GM23338 (cell line): ENCODE data around the gene NDUFB8.

Experiments used
- CREB1 ChIP-seq: fragments of 250-450 bp; sonication (Bioruptor Pico); IDR thresholded peaks from 2 replicates; pipeline ENCODE4 v1.5.0; 2020; ENCODE audit warnings: low read depth, mild to moderate bottlenecking, moderate library complexity
- EZH2 ChIP-seq: fragments of 200-600 bp; sonication (generic); IDR thresholded peaks from one replicate; pipeline ENCODE4 v1.8.0; 2017; ENCODE audit warnings: antibody characterized with exemption, mild to moderate bottlenecking, low read depth; ENCODE audit not compliant: unreplicated experiment
- EZH2phosphoT487 ChIP-seq: fragments of 200-600 bp; sonication (generic); IDR thresholded peaks from one replicate; pipeline ENCODE4 v1.8.1; 2018; ENCODE audit warnings: antibody characterized with exemption; ENCODE audit not compliant: unreplicated experiment
- JUNB ChIP-seq: IDR thresholded peaks from one replicate; pipeline ENCODE4 v1.6.1; 2016; ENCODE audit warnings: antibody characterized with exemption; ENCODE audit not compliant: unreplicated experiment
- NANOG ChIP-seq: IDR thresholded peaks from 2 replicates; pipeline ENCODE4 v1.6.1; 2016; ENCODE audit warnings: antibody characterized with exemption, borderline replicate concordance
- POLR2AphosphoS5 ChIP-seq: IDR thresholded peaks from 2 replicates; pipeline ENCODE4 v1.6.1; 2016; ENCODE audit warnings: antibody characterized with exemption, low read depth
- STAT1 ChIP-seq: IDR thresholded peaks from one replicate; pipeline ENCODE4 v1.6.1; 2016; ENCODE audit warnings: antibody characterized with exemption; ENCODE audit not compliant: unreplicated experiment
- ZNF331 ChIP-seq: fragments of 250-450 bp; sonication (Bioruptor Pico); IDR thresholded peaks from 2 replicates; pipeline ENCODE4 v1.5.0; 2020; ENCODE audit warnings: low read depth, mild to moderate bottlenecking, moderate library complexity
- TF ChIP-seq, protein P1 (sequence below), 2 experiments: fragments of 200-600 bp in 1 of 2; sonication (generic) in 1 of 2; conservative IDR thresholded peaks; 2 replicates each; pipeline versions ENCODE4 v1.5.1 to v1.6.1; 2016 to 2017; ENCODE audit warnings: antibody characterized with exemption in 2 of 2, low read depth in 2 of 2, mild to moderate bottlenecking in 2 of 2, moderate library complexity in 1 of 2
- TF ChIP-seq, protein P2 (sequence below): IDR thresholded peaks from one replicate; pipeline ENCODE4 v1.6.1; 2018; ENCODE audit warnings: antibody characterized with exemption; ENCODE audit not compliant: unreplicated experiment
- TF ChIP-seq, protein P3 (sequence below): fragments of 250-450 bp; sonication (Bioruptor Pico); IDR thresholded peaks from 2 replicates; pipeline ENCODE4 v1.5.0; 2020; ENCODE audit warnings: mild to moderate bottlenecking, moderate library complexity
- TF ChIP-seq, protein P4 (sequence below): IDR thresholded peaks from 2 replicates; pipeline ENCODE4 v1.6.1; 2016; ENCODE audit warnings: antibody characterized with exemption

DNA sequence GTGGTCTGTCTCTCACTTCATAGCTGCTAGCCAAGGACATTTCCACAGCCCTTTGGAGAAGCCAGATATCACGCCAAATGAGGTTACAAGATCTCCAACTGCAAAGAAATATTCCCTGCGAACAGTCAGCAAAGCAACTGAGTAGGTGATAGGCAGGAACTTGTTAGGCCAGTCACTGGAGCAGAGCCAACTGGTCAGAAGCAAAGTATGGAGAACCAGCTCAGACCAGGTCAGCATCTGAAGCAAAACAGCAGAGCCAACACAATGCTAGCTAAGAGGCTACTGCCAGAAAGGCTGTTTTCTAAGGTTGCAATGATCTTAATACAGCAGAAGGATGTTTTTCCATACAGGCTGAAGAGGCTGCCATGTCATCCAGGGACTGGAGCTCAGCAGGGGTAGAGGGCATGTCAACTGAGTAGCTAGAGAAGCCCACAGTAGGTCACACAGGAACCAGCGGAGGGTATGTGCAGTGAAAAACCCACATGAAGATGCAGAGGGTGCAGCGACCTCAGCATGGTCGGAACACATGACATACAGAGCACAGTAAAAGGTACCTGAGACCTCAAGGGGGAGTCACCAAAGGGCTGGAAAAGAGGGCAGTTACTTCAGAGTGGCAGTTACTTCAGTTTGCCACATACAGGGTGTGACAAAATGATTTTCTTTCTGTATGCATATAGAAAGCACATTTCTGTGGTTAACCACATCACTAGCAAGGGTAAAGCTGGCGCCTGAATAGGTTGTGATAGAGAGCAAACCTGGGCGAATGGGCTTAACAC, 18.9 kb downstream of the NDUFB8 start:
- TF ChIP-seq, protein P1, sequence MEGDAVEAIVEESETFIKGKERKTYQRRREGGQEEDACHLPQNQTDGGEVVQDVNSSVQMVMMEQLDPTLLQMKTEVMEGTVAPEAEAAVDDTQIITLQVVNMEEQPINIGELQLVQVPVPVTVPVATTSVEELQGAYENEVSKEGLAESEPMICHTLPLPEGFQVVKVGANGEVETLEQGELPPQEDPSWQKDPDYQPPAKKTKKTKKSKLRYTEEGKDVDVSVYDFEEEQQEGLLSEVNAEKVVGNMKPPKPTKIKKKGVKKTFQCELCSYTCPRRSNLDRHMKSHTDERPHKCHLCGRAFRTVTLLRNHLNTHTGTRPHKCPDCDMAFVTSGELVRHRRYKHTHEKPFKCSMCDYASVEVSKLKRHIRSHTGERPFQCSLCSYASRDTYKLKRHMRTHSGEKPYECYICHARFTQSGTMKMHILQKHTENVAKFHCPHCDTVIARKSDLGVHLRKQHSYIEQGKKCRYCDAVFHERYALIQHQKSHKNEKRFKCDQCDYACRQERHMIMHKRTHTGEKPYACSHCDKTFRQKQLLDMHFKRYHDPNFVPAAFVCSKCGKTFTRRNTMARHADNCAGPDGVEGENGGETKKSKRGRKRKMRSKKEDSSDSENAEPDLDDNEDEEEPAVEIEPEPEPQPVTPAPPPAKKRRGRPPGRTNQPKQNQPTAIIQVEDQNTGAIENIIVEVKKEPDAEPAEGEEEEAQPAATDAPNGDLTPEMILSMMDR (conservative IDR thresholded peaks at IDR 0.05; ENCODE audit: low read depth in 2 of 2) = no peak
- TF ChIP-seq, protein P2, sequence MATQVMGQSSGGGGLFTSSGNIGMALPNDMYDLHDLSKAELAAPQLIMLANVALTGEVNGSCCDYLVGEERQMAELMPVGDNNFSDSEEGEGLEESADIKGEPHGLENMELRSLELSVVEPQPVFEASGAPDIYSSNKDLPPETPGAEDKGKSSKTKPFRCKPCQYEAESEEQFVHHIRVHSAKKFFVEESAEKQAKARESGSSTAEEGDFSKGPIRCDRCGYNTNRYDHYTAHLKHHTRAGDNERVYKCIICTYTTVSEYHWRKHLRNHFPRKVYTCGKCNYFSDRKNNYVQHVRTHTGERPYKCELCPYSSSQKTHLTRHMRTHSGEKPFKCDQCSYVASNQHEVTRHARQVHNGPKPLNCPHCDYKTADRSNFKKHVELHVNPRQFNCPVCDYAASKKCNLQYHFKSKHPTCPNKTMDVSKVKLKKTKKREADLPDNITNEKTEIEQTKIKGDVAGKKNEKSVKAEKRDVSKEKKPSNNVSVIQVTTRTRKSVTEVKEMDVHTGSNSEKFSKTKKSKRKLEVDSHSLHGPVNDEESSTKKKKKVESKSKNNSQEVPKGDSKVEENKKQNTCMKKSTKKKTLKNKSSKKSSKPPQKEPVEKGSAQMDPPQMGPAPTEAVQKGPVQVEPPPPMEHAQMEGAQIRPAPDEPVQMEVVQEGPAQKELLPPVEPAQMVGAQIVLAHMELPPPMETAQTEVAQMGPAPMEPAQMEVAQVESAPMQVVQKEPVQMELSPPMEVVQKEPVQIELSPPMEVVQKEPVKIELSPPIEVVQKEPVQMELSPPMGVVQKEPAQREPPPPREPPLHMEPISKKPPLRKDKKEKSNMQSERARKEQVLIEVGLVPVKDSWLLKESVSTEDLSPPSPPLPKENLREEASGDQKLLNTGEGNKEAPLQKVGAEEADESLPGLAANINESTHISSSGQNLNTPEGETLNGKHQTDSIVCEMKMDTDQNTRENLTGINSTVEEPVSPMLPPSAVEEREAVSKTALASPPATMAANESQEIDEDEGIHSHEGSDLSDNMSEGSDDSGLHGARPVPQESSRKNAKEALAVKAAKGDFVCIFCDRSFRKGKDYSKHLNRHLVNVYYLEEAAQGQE = no peak
- TF ChIP-seq CREB1 (no peak), POLR2AphosphoS5 (no peak), EZH2phosphoT487 (no peak), EZH2 (no peak), JUNB (no peak), STAT1 (no peak), ZNF331 (CRISPR knock-in tag) (no peak), NANOG (no peak)
- TF ChIP-seq, protein P3, sequence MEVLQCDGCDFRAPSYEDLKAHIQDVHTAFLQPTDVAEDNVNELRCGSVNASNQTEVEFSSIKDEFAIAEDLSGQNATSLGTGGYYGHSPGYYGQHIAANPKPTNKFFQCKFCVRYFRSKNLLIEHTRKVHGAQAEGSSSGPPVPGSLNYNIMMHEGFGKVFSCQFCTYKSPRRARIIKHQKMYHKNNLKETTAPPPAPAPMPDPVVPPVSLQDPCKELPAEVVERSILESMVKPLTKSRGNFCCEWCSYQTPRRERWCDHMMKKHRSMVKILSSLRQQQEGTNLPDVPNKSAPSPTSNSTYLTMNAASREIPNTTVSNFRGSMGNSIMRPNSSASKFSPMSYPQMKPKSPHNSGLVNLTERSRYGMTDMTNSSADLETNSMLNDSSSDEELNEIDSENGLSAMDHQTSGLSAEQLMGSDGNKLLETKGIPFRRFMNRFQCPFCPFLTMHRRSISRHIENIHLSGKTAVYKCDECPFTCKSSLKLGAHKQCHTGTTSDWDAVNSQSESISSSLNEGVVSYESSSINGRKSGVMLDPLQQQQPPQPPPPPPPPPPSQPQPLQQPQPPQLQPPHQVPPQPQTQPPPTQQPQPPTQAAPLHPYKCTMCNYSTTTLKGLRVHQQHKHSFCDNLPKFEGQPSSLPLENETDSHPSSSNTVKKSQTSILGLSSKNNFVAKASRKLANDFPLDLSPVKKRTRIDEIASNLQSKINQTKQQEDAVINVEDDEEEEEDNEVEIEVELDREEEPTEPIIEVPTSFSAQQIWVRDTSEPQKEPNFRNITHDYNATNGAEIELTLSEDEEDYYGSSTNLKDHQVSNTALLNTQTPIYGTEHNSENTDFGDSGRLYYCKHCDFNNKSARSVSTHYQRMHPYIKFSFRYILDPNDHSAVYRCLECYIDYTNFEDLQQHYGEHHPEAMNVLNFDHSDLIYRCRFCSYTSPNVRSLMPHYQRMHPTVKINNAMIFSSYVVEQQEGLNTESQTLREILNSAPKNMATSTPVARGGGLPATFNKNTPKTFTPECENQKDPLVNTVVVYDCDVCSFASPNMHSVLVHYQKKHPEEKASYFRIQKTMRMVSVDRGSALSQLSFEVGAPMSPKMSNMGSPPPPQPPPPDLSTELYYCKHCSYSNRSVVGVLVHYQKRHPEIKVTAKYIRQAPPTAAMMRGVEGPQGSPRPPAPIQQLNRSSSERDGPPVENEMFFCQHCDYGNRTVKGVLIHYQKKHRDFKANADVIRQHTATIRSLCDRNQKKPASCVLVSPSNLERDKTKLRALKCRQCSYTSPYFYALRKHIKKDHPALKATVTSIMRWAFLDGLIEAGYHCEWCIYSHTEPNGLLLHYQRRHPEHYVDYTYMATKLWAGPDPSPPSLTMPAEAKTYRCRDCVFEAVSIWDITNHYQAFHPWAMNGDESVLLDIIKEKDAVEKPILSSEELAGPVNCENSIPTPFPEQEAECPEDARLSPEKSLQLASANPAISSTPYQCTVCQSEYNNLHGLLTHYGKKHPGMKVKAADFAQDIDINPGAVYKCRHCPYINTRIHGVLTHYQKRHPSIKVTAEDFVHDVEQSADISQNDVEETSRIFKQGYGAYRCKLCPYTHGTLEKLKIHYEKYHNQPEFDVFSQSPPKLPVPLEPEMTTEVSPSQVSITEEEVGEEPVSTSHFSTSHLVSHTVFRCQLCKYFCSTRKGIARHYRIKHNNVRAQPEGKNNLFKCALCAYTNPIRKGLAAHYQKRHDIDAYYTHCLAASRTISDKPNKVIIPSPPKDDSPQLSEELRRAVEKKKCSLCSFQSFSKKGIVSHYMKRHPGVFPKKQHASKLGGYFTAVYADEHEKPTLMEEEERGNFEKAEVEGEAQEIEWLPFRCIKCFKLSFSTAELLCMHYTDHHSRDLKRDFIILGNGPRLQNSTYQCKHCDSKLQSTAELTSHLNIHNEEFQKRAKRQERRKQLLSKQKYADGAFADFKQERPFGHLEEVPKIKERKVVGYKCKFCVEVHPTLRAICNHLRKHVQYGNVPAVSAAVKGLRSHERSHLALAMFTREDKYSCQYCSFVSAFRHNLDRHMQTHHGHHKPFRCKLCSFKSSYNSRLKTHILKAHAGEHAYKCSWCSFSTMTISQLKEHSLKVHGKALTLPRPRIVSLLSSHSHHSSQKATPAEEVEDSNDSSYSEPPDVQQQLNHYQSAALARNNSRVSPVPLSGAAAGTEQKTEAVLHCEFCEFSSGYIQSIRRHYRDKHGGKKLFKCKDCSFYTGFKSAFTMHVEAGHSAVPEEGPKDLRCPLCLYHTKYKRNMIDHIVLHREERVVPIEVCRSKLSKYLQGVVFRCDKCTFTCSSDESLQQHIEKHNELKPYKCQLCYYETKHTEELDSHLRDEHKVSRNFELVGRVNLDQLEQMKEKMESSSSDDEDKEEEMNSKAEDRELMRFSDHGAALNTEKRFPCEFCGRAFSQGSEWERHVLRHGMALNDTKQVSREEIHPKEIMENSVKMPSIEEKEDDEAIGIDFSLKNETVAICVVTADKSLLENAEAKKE (CRISPR knock-in tag) = no peak
- TF ChIP-seq, protein P4, sequence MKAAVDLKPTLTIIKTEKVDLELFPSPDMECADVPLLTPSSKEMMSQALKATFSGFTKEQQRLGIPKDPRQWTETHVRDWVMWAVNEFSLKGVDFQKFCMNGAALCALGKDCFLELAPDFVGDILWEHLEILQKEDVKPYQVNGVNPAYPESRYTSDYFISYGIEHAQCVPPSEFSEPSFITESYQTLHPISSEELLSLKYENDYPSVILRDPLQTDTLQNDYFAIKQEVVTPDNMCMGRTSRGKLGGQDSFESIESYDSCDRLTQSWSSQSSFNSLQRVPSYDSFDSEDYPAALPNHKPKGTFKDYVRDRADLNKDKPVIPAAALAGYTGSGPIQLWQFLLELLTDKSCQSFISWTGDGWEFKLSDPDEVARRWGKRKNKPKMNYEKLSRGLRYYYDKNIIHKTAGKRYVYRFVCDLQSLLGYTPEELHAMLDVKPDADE = no peak
